Central memory CD8-positive, alpha-beta T cell (primary cell): ENCODE data around the gene NELL1.
"Not testable (repeated sequence)": the region's sequence is repeated elsewhere in the genome, so short reads cannot be mapped to it uniquely, and the experiment has no call there.

Source experiments
- ATAC-seq: fragments of 150-1000 bp; cut with Tn5 transposase; replicated peaks from 2 replicates; pipeline ENCODE4 v1.10.0; 2022; ENCODE audit warnings: mild to moderate bottlenecking, moderate FRiP score, moderate number of reproducible peaks; ENCODE audit not compliant: poor library complexity, severe bottlenecking; ENCODE audit errors: extremely low read depth
- DNase-seq, 2 donors: peaks; one replicate each; pipeline ENCODE4 v3.0.0; 2021; ENCODE audit warnings: low spot score in 2 of 2
- H3K27ac Mint-ChIP-seq: one replicate; pipeline ENCODE4 v1.8.0; 2022; ENCODE audit warnings: low read depth, mild to moderate bottlenecking, moderate library complexity, mixed read lengths
- H3K27me3 Mint-ChIP-seq: one replicate; pipeline ENCODE4 v1.8.0; 2022; ENCODE audit warnings: mixed read lengths
- H3K36me3 Mint-ChIP-seq: one replicate; pipeline ENCODE4 v1.8.0; 2022; ENCODE audit warnings: mild to moderate bottlenecking, moderate library complexity, mixed read lengths; ENCODE audit not compliant: insufficient read depth
- H3K4me1 Mint-ChIP-seq: one replicate; pipeline ENCODE4 v1.8.0; 2022; ENCODE audit warnings: mixed read lengths
- H3K4me3 Mint-ChIP-seq: one replicate; pipeline ENCODE4 v1.8.0; 2022; ENCODE audit warnings: mild to moderate bottlenecking, moderate library complexity, mixed read lengths
- H3K9me3 Mint-ChIP-seq: one replicate; pipeline ENCODE4 v1.8.0; 2022; ENCODE audit warnings: mixed read lengths

The NELL1 gene

GRCh38 chr11:21119411-21119810 lies 450.0 kb downstream of the NELL1 start:
- no peak for ATAC-seq
- H3K9me3 Mint-ChIP-seq, result peaks cover 13% of the 10 kb centered on the region

GRCh38 chr11:21121991-21122390 lies 452.6 kb downstream of the NELL1 start:
- no peak for DNase-seq
- H3K9me3 Mint-ChIP-seq, result peaks cover 1% of the 10 kb centered on the region
- no peak for ATAC-seq
- H3K36me3 Mint-ChIP-seq, result no peaks in the 10 kb centered on the region
- no peaks in the 10 kb centered on the region for H3K27me3 Mint-ChIP-seq
- H3K4me3 Mint-ChIP-seq, result no peak overlapping the region
- H3K27ac Mint-ChIP-seq, result no peak overlapping the region
- H3K4me1 Mint-ChIP-seq, result no peaks in the 10 kb centered on the region

More at GRCh38 chr11:21119411-21119810, 450.0 kb downstream of the NELL1 start:
- Mint-ChIP-seq H3K36me3 (no peaks in the 10 kb centered on the region), H3K27me3 (no peaks in the 10 kb centered on the region), H3K4me3 (no peak overlapping the region), H3K27ac (no peak overlapping the region), H3K4me1 (no peaks in the 10 kb centered on the region)
- DNase-seq, result no peak

- Mint-ChIP-seq H3K9me3 (peaks cover 4% of the 10 kb centered on the region), H3K27ac (no peak overlapping the region), H3K4me3 (no peak overlapping the region), H3K36me3 (no peaks in the 10 kb centered on the region), H3K4me1 (no peaks in the 10 kb centered on the region), H3K27me3 (no peaks in the 10 kb centered on the region)
- no peak for ATAC-seq
- DNase-seq, result no peak
Observed at GRCh38 chr11:21122523-21122922, 453.1 kb downstream of the NELL1 start.

- ATAC-seq (no peak), DNase-seq (no peak)
- no peaks in the 10 kb centered on the region for H3K36me3 Mint-ChIP-seq
- no peaks in the 10 kb centered on the region for H3K4me1 Mint-ChIP-seq
- H3K27ac Mint-ChIP-seq, result no peak overlapping the region
- H3K27me3 Mint-ChIP-seq, result no peaks in the 10 kb centered on the region
- no peak overlapping the region for H3K4me3 Mint-ChIP-seq
- H3K9me3 Mint-ChIP-seq, result peaks cover 16% of the 10 kb centered on the region
Observed at GRCh38 chr11:21132146-21132720, 462.8 kb downstream of the NELL1 start.

GRCh38 chr11:21133244-21133643 lies 463.9 kb downstream of the NELL1 start:
- ATAC-seq (no peak), DNase-seq (no peak)
- Mint-ChIP-seq H3K36me3 (no peaks in the 10 kb centered on the region), H3K9me3 (peaks cover 15% of the 10 kb centered on the region), H3K4me1 (no peaks in the 10 kb centered on the region), H3K4me3 (no peak overlapping the region), H3K27ac (no peak overlapping the region), H3K27me3 (no peaks in the 10 kb centered on the region)

- no peaks in the 10 kb centered on the region for H3K4me1 Mint-ChIP-seq
- H3K27me3 Mint-ChIP-seq, result no peaks in the 10 kb centered on the region
- DNase-seq, result no peak
- no peaks in the 10 kb centered on the region for H3K36me3 Mint-ChIP-seq
- no peak overlapping the region for H3K4me3 Mint-ChIP-seq
- ATAC-seq, result no peak
- no peak overlapping the region for H3K27ac Mint-ChIP-seq
- peaks cover 15% of the 10 kb centered on the region for H3K9me3 Mint-ChIP-seq
Observed at GRCh38 chr11:21133722-21134121, 464.3 kb downstream of the NELL1 start.

- Mint-ChIP-seq H3K27ac (no peak overlapping the region), H3K27me3 (no peaks in the 10 kb centered on the region), H3K36me3 (no peaks in the 10 kb centered on the region), H3K9me3 (peaks cover 21% of the 10 kb centered on the region), H3K4me1 (no peaks in the 10 kb centered on the region), H3K4me3 (no peak overlapping the region)
- ATAC-seq (no peak), DNase-seq (no peak)
Observed at GRCh38 chr11:21137803-21138202, 468.4 kb downstream of the NELL1 start.

- not testable (repeated sequence) for H3K27ac Mint-ChIP-seq, ATAC-seq, H3K4me1 Mint-ChIP-seq, H3K27me3 Mint-ChIP-seq, DNase-seq, H3K36me3 Mint-ChIP-seq, H3K4me3 Mint-ChIP-seq
- peaks cover 22% of the 10 kb centered on the region for H3K9me3 Mint-ChIP-seq
Observed at GRCh38 chr11:21141557-21141956, 472.2 kb downstream of the NELL1 start.

GRCh38 chr11:21142007-21142406 lies 472.6 kb downstream of the NELL1 start:
- DNase-seq (no peak), ATAC-seq (no peak)
- Mint-ChIP-seq H3K27ac (no peak overlapping the region), H3K4me3 (no peak overlapping the region), H3K27me3 (no peaks in the 10 kb centered on the region), H3K36me3 (no peaks in the 10 kb centered on the region), H3K9me3 (peaks cover 18% of the 10 kb centered on the region), H3K4me1 (no peaks in the 10 kb centered on the region)

GRCh38 chr11:21144531-21144930 lies 475.1 kb downstream of the NELL1 start:
- Mint-ChIP-seq H3K9me3 (peaks cover 14% of the 10 kb centered on the region), H3K27ac (no peak overlapping the region), H3K4me1 (no peaks in the 10 kb centered on the region), H3K4me3 (no peak overlapping the region), H3K27me3 (no peaks in the 10 kb centered on the region), H3K36me3 (no peaks in the 10 kb centered on the region)
- ATAC-seq (no peak), DNase-seq (no peak)

- peaks cover 17% of the 10 kb centered on the region for H3K9me3 Mint-ChIP-seq
- H3K36me3 Mint-ChIP-seq, result no peaks in the 10 kb centered on the region
- no peak for DNase-seq
- ATAC-seq, result no peak
- H3K27me3 Mint-ChIP-seq, result no peaks in the 10 kb centered on the region
- no peak overlapping the region for H3K27ac Mint-ChIP-seq
- H3K4me3 Mint-ChIP-seq, result no peak overlapping the region
- no peaks in the 10 kb centered on the region for H3K4me1 Mint-ChIP-seq
Observed at GRCh38 chr11:21148376-21148775, 479.0 kb downstream of the NELL1 start.

GRCh38 chr11:21160140-21160539 lies 490.8 kb downstream of the NELL1 start:
- Mint-ChIP-seq H3K27ac (no peak overlapping the region), H3K9me3 (no peaks in the 10 kb centered on the region), H3K36me3 (no peaks in the 10 kb centered on the region), H3K4me3 (no peak overlapping the region), H3K27me3 (no peaks in the 10 kb centered on the region), H3K4me1 (no peaks in the 10 kb centered on the region)
- no peak for ATAC-seq
- no peak for DNase-seq

- Mint-ChIP-seq H3K4me1 (no peaks in the 10 kb centered on the region), H3K27ac (no peak overlapping the region), H3K36me3 (no peaks in the 10 kb centered on the region), H3K4me3 (no peak overlapping the region), H3K27me3 (no peaks in the 10 kb centered on the region), H3K9me3 (peaks cover 6% of the 10 kb centered on the region)
- DNase-seq (no peak), ATAC-seq (no peak)
Observed at GRCh38 chr11:21169639-21170038, 500.3 kb downstream of the NELL1 start.

- Mint-ChIP-seq H3K4me1 (no peaks in the 10 kb centered on the region), H3K27ac (no peak overlapping the region), H3K36me3 (no peaks in the 10 kb centered on the region), H3K4me3 (no peak overlapping the region), H3K9me3 (peaks cover 4% of the 10 kb centered on the region), H3K27me3 (no peaks in the 10 kb centered on the region)
- no peak for ATAC-seq
- no peak for DNase-seq
Observed at GRCh38 chr11:21173476-21173875, 504.1 kb downstream of the NELL1 start.
